C4-2B (cell line): ENCODE results near the gene SETX.

ENCODE experiments used
- H3K27ac ChIP-seq: fragments of 450-650 bp; 2 replicates; pipeline ENCODE4 v1.5.1; 2017
- ZFX ChIP-seq: fragments of 450-650 bp; IDR thresholded peaks from 2 replicates; pipeline ENCODE4 v1.6.1; 2017
- TF ChIP-seq, protein P1 (sequence below): fragments of 450-650 bp; conservative IDR thresholded peaks from 2 replicates; pipeline ENCODE4 v1.5.1; 2017; ENCODE audit warnings: mild to moderate bottlenecking

The SETX gene

DNA sequence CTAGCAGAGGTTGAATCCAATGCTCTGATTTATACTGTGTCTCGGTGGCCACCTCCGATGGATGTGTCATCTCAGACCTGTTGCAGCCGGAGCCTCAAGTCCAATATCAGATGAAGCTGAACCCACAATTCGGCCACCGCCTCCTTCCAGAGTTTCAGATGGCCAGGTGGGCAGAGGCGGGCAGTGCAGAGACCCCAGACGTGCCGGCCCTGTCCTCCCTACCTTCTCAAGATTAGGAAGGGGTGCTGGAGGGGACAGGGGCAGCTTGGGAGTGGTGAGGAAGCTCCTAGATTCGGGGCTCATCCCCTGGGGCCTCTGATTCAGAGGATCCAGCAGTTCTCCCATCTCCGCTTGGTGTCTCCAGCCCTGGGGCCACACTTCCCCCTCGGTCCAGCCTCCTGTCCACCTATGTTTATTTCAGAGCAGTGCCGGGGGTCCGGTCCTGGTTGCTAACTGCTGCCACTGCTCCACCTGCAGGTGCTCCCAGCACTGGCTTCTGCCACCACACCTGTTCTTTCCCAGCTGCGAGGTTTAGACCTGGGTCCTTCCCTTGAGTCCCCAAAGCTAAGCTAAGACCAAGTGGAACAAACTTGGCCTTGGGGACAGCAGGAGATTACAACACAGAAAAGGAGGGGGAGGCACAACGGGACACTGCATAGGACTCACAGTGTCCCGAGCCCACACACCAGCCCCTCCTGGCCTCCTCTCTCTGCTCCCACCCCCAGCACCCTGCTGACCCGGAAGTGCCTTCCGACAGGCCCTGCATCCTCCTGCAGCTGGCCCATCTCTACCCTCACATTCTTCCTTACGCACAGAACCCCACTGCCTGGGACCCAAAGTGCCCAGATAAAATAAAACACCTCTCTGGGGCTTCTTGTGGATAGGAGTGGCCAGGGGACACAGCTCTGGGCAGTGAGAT lies 111.4 kb downstream of the SETX start:
- TF ChIP-seq ZFX, result no peak
- no peak overlapping the region for H3K27ac ChIP-seq

DNA sequence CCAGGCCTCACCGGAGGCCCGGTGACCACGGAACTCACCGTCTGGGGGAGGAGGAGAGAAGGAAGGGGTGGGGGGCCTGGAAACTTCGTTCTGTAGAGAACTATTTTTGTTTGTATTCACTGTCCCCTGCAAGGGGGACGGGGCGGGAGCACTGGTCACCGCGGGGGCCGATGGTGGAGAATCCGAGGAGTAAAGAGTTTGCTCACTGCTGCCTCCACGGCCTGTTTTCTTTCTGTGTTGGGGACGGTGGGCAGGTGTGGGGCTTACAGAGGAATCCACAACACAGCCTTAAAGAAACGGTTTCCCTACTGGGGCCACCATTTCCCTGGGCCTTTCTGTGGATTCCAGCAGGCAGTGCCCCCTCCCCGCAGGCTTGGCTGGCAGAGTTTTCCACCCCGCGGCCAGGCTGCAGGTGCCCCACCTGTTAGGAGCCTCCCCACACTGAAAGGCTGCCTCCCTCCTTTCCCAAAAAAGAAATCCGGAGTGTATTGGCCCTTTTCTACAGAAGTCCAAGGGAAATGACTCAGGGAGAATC lies 112.1 kb downstream of the SETX start:
- TF ChIP-seq, protein P1, sequence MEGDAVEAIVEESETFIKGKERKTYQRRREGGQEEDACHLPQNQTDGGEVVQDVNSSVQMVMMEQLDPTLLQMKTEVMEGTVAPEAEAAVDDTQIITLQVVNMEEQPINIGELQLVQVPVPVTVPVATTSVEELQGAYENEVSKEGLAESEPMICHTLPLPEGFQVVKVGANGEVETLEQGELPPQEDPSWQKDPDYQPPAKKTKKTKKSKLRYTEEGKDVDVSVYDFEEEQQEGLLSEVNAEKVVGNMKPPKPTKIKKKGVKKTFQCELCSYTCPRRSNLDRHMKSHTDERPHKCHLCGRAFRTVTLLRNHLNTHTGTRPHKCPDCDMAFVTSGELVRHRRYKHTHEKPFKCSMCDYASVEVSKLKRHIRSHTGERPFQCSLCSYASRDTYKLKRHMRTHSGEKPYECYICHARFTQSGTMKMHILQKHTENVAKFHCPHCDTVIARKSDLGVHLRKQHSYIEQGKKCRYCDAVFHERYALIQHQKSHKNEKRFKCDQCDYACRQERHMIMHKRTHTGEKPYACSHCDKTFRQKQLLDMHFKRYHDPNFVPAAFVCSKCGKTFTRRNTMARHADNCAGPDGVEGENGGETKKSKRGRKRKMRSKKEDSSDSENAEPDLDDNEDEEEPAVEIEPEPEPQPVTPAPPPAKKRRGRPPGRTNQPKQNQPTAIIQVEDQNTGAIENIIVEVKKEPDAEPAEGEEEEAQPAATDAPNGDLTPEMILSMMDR, result no peak
- no peak for TF ChIP-seq ZFX
- no peak overlapping the region for H3K27ac ChIP-seq

DNA sequence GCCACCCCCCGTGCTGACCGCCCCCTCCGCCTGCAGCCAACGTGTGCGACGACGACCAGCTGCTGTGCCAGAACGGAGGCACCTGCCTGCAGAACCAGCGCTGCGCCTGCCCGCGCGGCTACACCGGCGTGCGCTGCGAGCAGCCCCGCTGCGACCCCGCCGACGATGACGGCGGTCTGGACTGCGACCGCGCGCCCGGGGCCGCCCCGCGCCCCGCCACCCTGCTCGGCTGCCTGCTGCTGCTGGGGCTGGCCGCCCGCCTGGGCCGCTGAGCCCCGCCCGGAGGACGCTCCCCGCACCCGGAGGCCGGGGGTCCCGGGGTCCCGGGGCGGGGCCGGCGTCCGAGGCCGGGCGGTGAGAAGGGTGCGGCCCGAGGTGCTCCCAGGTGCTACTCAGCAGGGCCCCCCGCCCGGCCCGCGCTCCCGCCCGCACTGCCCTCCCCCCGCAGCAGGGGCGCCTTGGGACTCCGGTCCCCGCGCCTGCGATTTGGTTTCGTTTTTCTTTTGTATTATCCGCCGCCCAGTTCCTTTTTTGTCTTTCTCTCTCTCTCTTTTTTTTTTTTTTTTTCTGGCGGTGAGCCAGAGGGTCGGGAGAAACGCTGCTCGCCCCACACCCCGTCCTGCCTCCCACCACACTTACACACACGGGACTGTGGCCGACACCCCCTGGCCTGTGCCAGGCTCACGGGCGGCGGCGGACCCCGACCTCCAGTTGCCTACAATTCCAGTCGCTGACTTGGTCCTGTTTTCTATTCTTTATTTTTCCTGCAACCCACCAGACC lies 112.8 kb downstream of the SETX start:
- H3K27ac ChIP-seq, result no peak overlapping the region; the same call in 1 of the 2 replicates
- TF ChIP-seq ZFX, result no peak
- TF ChIP-seq, protein P1, result no peak

DNA sequence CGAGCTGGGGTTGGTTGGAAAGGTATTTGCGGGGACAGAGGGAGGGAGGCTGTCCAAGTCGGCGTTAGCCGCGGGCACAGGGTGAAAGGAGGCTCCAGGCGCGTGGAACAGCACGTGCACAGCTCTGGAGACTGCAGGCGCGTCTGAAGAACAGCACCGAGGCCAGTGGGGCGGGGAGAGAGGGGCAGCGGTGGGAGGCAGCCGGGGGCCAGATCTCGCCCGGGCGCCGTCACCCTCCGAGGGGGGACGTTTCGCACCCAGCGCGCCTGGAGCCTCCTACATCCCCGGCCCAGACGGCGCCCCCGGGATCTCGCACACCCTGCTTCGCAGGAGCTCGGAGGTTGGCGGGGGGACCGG lies 113.3 kb downstream of the SETX start:
- no peak for TF ChIP-seq ZFX
- TF ChIP-seq, protein P1, result no peak
- H3K27ac ChIP-seq, result no peak overlapping the region; the same call in 1 of the 2 replicates

DNA sequence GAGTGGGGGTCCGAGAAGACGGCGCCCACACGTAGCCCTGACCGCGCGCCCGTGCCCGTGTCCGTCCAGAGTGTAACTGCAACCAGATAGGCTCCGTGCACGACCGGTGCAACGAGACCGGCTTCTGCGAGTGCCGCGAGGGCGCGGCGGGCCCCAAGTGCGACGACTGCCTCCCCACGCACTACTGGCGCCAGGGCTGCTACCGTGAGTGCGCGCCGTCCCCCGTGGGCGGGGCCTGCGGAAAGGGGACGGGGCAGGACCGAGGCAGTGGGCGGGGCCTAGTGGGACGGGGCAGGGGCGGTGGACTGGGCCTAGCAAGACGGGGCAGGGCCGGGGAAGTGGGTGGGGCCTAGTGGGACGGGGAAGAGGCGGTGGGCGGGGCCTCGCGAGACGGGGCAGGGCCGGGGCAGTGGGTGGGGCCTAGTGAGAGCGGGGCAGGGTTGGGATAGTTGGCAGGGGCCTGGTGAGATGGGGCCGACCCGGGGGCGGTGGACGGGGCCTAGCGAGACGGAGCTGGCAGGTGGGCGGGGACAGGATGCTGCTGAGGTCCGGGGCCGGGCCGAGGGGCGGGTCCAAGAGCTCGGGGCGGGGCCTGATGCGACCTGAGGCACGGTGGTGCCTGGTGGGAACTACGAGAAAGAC lies 113.8 kb downstream of the SETX start:
- TF ChIP-seq, protein P1, result no peak; the same call in 1 of the 2 replicates
- no peak for TF ChIP-seq ZFX
- H3K27ac ChIP-seq, result no peak overlapping the region; the same call in 1 of the 2 replicates

DNA sequence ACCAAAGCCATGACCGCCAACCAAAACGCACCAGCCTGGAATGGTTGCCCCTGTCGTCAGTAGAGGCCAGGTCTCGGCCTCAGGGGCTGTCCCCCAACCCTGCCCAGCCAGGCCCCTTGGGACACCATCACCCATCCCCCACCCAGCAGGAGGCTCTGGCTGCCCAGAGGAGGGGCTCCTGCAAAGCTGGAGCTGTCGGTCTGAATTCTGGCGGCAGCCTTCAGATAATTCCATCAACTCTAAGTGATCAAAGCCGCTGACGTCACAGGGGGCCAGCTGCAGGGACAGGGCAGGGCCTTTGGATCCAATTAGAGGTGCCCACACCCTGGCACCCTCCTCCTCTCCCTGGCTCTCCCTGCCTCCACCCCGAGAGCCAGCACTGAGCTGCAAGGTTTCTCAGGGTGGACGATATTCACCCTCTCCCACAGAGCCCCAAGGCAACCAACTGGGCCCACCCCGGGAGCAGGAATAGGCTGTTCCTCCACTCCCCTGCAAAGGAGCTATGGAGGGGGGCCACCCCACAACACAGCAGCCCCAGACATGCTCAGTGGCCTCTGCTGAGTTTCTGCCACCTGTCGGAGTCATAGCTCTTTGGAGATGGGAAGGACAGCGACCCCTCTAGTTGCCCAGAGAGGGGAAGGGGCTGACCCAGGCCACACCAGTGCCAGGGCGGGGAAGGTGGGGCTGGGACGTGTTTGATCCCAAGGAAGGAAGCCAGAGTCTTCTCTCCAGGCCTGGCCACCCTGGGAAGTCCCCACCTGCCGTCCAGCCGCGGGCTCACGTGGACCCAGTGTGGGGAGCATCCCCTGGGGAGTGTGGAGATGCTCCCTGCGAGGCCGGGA lies 114.6 kb downstream of the SETX start:
- H3K27ac ChIP-seq, result no peak overlapping the region
- TF ChIP-seq, protein P1, result no peak
- TF ChIP-seq ZFX, result no peak

DNA sequence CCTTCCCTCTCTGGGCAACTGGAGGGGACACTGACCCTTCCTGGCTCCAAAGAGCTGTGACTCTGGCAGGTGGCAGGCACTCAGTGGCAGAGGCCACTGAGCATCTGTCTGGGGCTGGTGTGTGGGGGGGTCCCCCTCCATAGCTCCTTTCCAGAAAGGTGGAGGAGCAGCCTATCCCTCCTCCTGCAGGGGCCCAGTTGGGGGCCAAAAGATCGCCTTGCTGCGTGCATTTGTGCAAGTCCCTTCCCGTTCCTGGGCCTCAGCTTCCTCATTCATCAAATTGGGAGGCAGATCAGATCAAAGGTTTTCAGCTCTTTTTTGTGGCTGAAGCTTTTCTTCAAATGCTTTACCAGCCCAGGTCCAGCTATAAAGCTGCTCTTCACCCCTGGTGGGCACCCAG lies 115.3 kb downstream of the SETX start:
- H3K27ac ChIP-seq, result no peak overlapping the region

More for the DNA sequence above, 115.3 kb downstream of the SETX start:
- TF ChIP-seq ZFX, result no peak
- TF ChIP-seq, protein P1, result no peak
